NCI-H2227 (cell line): ENCODE results near the gene NEB.
"Not testable (repeated sequence)": the region's sequence is repeated elsewhere in the genome, so short reads cannot be mapped to it uniquely, and the experiment has no call there.

Experiments used
- DNase-seq: peaks from one replicate; lab custom pipeline; 2025; ENCODE audit not compliant: unreplicated experiment; lab: John Stamatoyannopoulos, UW

Gene NEB

GRCh38 chr2:151619337-151619989, 114.8 kb downstream of the NEB start:
- no peak for DNase-seq

DNA sequence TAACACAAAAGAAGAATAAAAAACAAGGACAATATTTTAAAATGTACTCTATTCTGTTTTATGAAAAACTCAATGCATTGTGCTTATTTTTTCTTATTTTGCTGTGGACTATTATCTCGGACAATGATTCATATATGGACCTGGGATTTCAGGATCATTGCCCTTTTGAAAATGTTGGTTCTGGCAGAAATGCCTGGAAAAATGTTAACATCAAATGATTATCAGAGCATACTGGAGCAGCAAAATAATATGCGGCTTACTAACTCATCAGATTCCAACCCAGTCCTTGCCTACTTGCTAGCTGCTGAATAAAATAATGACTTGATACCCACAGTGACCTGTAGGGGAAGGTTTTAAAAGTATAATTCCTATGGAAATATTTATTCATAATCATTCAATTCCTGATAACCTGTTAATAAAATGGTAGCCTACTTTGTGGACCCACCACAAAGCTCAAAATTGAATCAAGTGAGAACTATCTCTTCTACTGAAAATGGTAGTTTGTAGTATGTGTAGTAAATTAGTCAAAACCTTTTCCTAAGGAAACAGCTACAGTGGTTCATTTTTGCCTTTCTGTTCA, 117.4 kb downstream of the NEB start:
- DNase-seq, result no peak

DNA sequence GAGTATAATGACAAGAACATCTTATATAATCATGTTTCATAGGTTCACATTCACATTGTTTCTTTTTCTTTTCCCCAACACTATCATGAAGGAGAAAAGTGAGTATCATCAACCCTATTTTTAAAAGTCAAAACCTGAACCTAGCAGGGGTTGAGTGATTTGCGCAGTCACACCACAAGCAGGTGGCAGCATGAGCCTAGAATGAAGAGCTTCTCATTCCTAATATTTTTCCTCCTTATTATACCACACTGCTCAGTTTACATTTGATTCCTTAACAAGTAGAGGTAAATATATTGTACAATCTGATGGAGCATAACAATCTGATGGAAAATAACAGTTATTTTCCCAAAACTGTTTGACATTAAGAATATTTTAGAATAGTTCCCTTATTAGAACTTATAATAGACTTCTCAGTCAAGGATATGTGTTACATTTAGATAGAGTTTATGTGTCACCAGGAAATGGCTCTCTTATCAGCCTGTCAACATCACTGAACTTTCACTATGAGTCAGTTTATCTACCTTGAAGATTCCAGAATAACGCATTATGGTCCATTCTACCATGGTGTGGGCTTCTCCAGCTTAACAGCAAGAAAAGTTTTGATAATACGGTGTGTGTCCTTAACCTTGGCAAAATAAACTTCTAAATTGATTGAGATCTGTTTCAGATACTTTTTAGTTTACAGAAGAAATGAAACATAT, 119.5 kb downstream of the NEB start:
- no peak for DNase-seq

DNA sequence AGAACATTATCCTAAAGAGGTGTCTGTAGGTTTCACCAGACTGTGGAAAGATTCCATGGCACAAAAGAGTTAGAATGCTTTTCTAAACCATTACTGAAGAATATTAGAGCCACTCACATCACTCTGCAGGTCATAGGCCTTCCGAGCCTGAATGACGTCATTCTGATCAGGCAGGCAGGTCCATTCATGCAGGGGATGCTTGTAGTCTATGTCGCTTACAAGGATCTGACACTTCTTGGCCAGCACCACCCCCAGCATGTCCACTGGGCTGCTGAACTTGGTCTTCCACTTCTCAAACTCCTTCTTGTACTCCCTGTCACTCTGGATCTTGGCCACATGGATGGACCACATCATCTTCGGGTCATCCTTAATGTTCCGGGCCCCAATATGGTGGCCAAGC, 120.1 kb downstream of the NEB start:
- no peak for DNase-seq

GRCh38 chr2:151611351-151611750, 122.9 kb downstream of the NEB start:
- no peak for DNase-seq

GRCh38 chr2:151610310-151610709, 124.0 kb downstream of the NEB start:
- no peak for DNase-seq

- no peak for DNase-seq
Observed at GRCh38 chr2:151609705-151610104, 124.6 kb downstream of the NEB start.

- DNase-seq, result not testable (repeated sequence)
Observed at GRCh38 chr2:151607459-151608424, 126.5 kb downstream of the NEB start.

DNA sequence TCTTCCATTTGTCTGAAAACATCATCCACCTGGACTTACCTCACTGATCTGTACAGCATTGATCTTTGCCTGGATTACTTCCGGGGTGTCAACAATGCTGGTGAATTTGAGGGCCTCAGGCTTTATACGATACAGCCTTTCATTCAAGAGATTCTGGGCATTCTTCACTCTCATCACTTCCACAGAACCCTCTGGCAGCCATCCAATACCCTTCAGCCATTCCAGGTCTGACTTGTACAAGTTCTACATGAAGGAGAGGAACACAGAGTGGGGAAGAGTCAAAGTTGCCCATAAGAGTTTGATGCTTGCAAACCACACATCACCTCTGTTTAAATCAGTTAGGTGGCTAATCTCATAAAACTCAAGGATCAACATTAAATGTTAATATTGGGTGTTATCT, 130.7 kb downstream of the NEB start:
- not testable (repeated sequence) for DNase-seq

GRCh38 chr2:151602402-151602801, 131.9 kb downstream of the NEB start:
- DNase-seq, result not testable (repeated sequence)

DNA sequence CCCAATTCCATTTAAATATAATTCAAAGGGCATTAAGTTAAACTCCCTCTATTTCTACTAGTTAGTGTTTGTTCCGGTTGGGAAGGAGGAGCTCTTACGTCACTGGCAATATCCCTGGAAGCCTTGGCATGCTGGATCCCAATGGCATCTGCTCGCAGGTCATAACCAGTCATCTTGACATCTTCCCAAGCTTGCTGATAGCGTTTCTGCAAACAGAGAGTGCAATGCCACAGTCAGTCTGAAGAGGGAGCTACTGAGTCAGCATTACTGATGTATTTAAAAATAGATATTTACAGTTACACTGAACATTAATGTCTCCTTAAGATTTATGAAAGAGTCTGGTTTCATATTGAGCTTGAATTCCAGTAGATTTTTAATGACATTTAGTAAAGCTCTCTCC, 132.5 kb downstream of the NEB start:
- not testable (repeated sequence) for DNase-seq

GRCh38 chr2:151596903-151597608, 137.2 kb downstream of the NEB start:
- not testable (repeated sequence) for DNase-seq

DNA sequence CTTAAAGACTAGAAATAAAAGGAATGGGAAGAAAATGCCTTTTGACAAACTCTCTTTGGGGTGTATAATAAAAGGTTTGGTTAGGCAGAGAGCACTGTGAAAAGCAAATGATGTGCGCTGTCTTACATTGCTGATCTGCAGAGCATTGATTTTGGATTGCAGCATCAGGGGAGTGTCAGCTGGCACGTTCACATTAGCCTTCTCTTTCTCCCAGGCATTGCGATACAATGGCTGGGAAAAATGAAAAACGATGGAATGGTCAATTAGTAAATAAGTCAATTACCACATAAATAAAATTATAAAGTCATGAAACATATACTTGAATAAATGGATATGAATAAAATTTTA, 142.4 kb downstream of the NEB start:
- not testable (repeated sequence) for DNase-seq

- DNase-seq, result not testable (repeated sequence)
Observed at GRCh38 chr2:151591250-151591907, 142.9 kb downstream of the NEB start.

- DNase-seq, result not testable (repeated sequence)
Observed at GRCh38 chr2:151581300-151581699, 153.0 kb downstream of the NEB start.

- DNase-seq, result not testable (repeated sequence)
Observed at GRCh38 chr2:151580697-151581096, 153.6 kb downstream of the NEB start.

GRCh38 chr2:151577116-151577515, 157.2 kb downstream of the NEB start:
- no peak for DNase-seq

GRCh38 chr2:151576080-151576479, 158.2 kb downstream of the NEB start:
- no peak for DNase-seq

DNA sequence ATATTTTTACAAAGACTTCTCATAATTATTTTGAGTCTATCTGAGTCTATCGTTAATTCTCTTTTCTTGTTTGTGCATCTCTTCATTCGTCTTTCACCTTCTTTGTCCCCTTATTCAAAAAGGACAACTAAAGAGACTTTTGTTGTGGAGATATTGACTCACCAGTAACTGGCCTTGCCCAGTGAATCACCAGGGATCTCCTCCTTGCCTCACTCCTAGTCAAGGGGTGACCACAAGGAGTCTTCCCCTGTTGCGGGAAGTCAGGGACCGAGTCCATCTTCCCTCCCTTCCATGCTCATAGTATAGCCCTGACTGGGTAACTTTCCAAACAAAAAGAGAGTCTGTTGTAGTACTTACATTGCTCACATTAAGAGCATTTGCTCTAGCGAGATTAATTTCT, 158.9 kb downstream of the NEB start:
- DNase-seq, result no peak

DNA sequence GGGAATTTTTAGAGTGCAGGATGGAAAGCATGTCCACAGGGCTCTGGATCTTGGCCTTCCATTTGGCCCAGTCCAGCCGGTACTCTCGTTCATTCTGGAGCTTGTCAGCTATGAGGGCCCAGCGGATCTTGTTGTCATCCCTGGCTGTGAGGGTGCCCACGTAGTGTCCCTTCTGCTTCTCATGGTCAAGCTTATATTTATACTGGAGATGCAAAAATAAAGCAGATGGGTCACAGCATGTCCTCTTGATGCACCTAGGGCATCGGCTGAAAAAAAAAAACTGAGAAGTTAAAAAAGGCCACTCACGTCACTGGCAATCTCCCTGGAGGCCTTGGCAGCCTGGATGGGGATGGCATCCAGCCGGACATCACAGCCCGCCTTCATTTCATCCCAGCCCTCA, 164.1 kb downstream of the NEB start:
- DNase-seq, result no peak
